Caco-2 (cell line): ENCODE data around the gene PPP1R3F. TPM values are rescaled to one million over a fixed set of nuclear protein-coding genes. Genes with fewer than 3 reads are reported as not detected.

Experiments used
- BruUV-seq: library from RNA; stranded (reverse); fragments of 400-500 nt; replicated peaks from 2 replicates; lab custom pipeline; 2021; lab: Mats Ljungman, UMichigan
- CTCF ChIA-PET: fragments of 300-600 bp; sonication (Branson Sonifier 250); formaldehyde crosslinking; loops from one replicate; lab custom pipeline; 2022; ENCODE audit warnings: antibody characterized with exemption; lab: Charles Lee
- POLR2A ChIA-PET: fragments of 300-600 bp; sonication (Branson Sonifier 250); formaldehyde crosslinking; loops from one replicate; lab custom pipeline; 2022; ENCODE audit warnings: antibody characterized with exemption; lab: Charles Lee
- DNase-seq, 2 experiments: peaks; one replicate each; pipeline versions ENCODE4 v3.0.0 to v3.0.0-alpha.2; 2020 to 2022
- H3K27me3 ChIP-seq: replicated peaks from 2 replicates; pipeline ENCODE4 v1.6.0; 2011; ENCODE audit warnings: low read length; ENCODE audit not compliant: control insufficient read depth, insufficient read depth
- H3K36me3 ChIP-seq: 2 replicates; pipeline ENCODE4 v1.5.1; 2011; ENCODE audit warnings: low read length; ENCODE audit not compliant: control insufficient read depth, insufficient read depth
- H3K4me1 ChIP-seq: fragments of 250-450 bp; sonication (Bioruptor Pico); 2 replicates; pipeline ENCODE4 v1.5.1; 2020; ENCODE audit warnings: mild to moderate bottlenecking
- H3K4me3 ChIP-seq: 2 replicates; pipeline ENCODE4 v1.5.1; 2011; ENCODE audit warnings: low read depth, mild to moderate bottlenecking, control low read depth, low read length
- H3K9me3 ChIP-seq: fragments of 250-450 bp; sonication (Bioruptor Pico); 2 replicates; pipeline ENCODE4 v1.5.1; 2020; ENCODE audit warnings: mild to moderate bottlenecking, moderate library complexity
- H3K27ac Mint-ChIP-seq: one replicate; pipeline ENCODE4 v1.8.0; 2022; ENCODE audit warnings: mixed read lengths; ENCODE audit not compliant: unreplicated experiment
- H3K27me3 Mint-ChIP-seq: one replicate; pipeline ENCODE4 v1.8.0; 2022; ENCODE audit warnings: mixed read lengths; ENCODE audit not compliant: insufficient read depth, unreplicated experiment
- H3K36me3 Mint-ChIP-seq: one replicate; pipeline ENCODE4 v1.8.0; 2022; ENCODE audit warnings: mild to moderate bottlenecking, mixed read lengths; ENCODE audit not compliant: insufficient read depth, unreplicated experiment
- H3K4me1 Mint-ChIP-seq: one replicate; pipeline ENCODE4 v1.8.0; 2022; ENCODE audit warnings: low read depth, mixed read lengths; ENCODE audit not compliant: unreplicated experiment
- H3K4me3 Mint-ChIP-seq: one replicate; pipeline ENCODE4 v1.8.0; 2022; ENCODE audit warnings: mild to moderate bottlenecking, moderate library complexity, mixed read lengths; ENCODE audit not compliant: unreplicated experiment
- H3K9me3 Mint-ChIP-seq: one replicate; pipeline ENCODE4 v1.8.0; 2022; ENCODE audit warnings: mixed read lengths; ENCODE audit not compliant: unreplicated experiment
- intact Hi-C: fragments of 100-400 bp; cut with micrococcal nuclease; formaldehyde crosslinking; loops from one replicate; pipeline ENCODE4 v1.10.0; 2022; ENCODE audit not compliant: unreplicated experiment
- total RNA-seq: library from RNA; stranded (reverse); gene quantifications from 2 replicates; pipeline ENCODE4 v1.2.3, GENCODE V29; 2022
- TF ChIP-seq, protein P1 (sequence below), 2 experiments: fragments of 200-600 bp in 1 of 2; IDR thresholded peaks; 1 replicate in 1 of 2; 2 replicates in 1 of 2; pipeline versions ENCODE4 v1.5.1 to v1.8.0; 2011 to 2022; ENCODE audit warnings: antibody characterized with exemption in 1 of 2, control low read depth in 1 of 2, inconsistent platforms in 1 of 2, low read depth in 1 of 2, low read length in 1 of 2, mild to moderate bottlenecking in 1 of 2, moderate library complexity in 1 of 2; ENCODE audit not compliant: insufficient read depth in 1 of 2, severe bottlenecking in 1 of 2, unreplicated experiment in 1 of 2

Gene PPP1R3F
- total RNA-seq, 1 experiment from 2014 or later: 3.9 TPM

DNA sequence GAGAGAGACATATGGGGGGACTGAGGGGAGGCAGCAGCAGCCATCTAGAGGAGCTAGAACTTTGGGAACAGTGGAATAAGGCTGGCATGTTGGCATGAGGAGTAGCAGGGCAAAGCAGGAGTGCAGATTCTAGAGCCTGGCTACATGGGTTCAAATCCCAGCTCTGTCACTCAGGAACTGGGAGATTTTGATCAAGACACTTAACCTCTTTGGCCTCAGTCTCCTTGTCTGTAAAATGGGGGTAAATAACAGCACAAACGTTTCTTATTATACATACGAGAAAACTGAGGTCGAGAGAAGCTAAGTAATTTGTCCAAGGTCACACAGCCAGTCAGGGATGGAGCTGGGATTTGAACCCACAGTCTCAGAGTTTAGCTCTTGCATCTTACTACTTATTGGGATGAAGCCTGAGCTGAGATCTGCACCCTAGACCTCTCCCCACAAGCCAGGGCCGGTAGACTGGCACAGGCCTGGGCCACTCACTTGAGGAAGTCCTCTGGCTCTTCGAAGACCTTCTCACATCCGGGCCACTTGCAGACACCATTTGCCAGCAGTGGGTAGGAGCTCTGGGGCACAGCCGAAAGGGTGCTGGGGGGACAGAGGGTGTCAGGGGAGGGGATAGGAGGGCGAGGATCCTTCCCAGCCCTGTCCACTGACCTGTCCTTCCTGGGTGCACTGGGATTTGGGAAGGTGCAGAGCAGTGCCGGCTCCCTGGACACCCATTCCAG lies 13.2 kb upstream of the PPP1R3F start:
- Mint-ChIP-seq H3K27me3 (no peaks in the 10 kb centered on the region), H3K9me3 (no peaks in the 10 kb centered on the region), H3K27ac (peak overlapping the region; percentile 64), H3K4me3 (no peak overlapping the region), H3K4me1 (no peaks in the 10 kb centered on the region), H3K36me3 (peaks cover 6% of the 10 kb centered on the region)
- no peak for DNase-seq
- no TSS peak for BruUV-seq
- H3K9me3 ChIP-seq: no peaks in the 10 kb centered on the region
- TF ChIP-seq, protein P1, sequence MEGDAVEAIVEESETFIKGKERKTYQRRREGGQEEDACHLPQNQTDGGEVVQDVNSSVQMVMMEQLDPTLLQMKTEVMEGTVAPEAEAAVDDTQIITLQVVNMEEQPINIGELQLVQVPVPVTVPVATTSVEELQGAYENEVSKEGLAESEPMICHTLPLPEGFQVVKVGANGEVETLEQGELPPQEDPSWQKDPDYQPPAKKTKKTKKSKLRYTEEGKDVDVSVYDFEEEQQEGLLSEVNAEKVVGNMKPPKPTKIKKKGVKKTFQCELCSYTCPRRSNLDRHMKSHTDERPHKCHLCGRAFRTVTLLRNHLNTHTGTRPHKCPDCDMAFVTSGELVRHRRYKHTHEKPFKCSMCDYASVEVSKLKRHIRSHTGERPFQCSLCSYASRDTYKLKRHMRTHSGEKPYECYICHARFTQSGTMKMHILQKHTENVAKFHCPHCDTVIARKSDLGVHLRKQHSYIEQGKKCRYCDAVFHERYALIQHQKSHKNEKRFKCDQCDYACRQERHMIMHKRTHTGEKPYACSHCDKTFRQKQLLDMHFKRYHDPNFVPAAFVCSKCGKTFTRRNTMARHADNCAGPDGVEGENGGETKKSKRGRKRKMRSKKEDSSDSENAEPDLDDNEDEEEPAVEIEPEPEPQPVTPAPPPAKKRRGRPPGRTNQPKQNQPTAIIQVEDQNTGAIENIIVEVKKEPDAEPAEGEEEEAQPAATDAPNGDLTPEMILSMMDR (IDR thresholded peaks at IDR 0.05; ENCODE audit: insufficient read depth in 1 of 2, low read depth in 1 of 2, low read length in 1 of 2, severe bottlenecking in 1 of 2, unreplicated experiment in 1 of 2): no peak
- ChIA-PET POLR2A (interaction anchor here (0.6 kb wide), 2 partner anchors 13 to 66 kb away, joined by 3 to 4 read pairs; no protein-coding TSS in a partner anchor), CTCF (no interaction called here)
- no peaks in the 10 kb centered on the region for H3K36me3 ChIP-seq
- intact Hi-C loops: no loop called here
- H3K4me3 ChIP-seq: no peak overlapping the region
- H3K27me3 ChIP-seq: no peaks in the 10 kb centered on the region
- no peaks in the 10 kb centered on the region for H3K4me1 ChIP-seq

DNA sequence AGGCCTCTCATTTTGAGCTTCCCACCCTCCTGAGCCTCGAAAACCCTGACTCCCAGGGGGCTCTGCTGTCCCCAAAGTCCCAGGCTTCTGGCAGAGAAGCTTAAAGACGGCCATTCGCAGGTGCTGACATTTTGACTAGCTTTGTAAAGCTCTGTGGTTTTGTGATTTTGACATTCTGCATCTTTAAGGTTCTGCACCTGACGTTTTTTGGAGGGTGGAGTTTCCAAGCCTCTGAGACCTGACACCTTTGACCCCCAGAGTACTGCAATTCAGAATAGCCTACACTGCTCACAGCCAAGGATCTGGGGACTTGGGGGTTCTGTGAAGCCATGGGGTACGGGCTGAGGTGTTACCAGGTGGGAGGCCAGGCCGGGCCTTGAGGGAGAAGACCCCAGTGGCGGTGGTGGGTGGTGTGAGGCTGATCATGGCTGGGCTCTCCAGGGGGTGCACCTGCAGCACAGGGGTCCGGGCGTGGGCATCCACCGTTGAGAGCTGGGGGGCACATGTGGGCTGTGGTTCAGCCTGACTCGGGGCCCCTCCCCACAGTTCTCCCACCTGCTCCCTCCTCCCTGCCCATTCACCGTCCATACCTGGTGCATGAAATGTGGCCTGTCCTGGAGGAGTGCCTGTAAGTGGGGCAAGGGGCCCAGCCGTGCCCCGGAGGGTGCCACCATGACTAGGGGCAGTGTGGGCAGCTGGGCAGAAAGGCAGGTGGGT lies 12.4 kb upstream of the PPP1R3F start:
- H3K9me3 ChIP-seq: no peaks in the 10 kb centered on the region
- H3K9me3 Mint-ChIP-seq: no peaks in the 10 kb centered on the region
- no peaks in the 10 kb centered on the region for H3K4me1 ChIP-seq
- no peak overlapping the region for H3K4me3 Mint-ChIP-seq
- no peaks in the 10 kb centered on the region for H3K27me3 ChIP-seq
- H3K4me1 Mint-ChIP-seq: no peaks in the 10 kb centered on the region
- no peak overlapping the region for H3K27ac Mint-ChIP-seq
- no peaks in the 10 kb centered on the region for H3K27me3 Mint-ChIP-seq
- no peak for DNase-seq
- intact Hi-C loops: no loop called here
- ChIA-PET CTCF (no interaction called here), POLR2A (interaction anchor here (0.6 kb wide), 2 partner anchors 12 to 66 kb away, joined by 3 to 4 read pairs; no protein-coding TSS in a partner anchor)
- no peaks in the 10 kb centered on the region for H3K36me3 Mint-ChIP-seq
- H3K4me3 ChIP-seq: no peak overlapping the region
- no peaks in the 10 kb centered on the region for H3K36me3 ChIP-seq
- TF ChIP-seq, protein P1 (IDR thresholded peaks at IDR 0.05; ENCODE audit: insufficient read depth in 1 of 2, low read depth in 1 of 2, low read length in 1 of 2, severe bottlenecking in 1 of 2, unreplicated experiment in 1 of 2): no peak
- no TSS peak for BruUV-seq

DNA sequence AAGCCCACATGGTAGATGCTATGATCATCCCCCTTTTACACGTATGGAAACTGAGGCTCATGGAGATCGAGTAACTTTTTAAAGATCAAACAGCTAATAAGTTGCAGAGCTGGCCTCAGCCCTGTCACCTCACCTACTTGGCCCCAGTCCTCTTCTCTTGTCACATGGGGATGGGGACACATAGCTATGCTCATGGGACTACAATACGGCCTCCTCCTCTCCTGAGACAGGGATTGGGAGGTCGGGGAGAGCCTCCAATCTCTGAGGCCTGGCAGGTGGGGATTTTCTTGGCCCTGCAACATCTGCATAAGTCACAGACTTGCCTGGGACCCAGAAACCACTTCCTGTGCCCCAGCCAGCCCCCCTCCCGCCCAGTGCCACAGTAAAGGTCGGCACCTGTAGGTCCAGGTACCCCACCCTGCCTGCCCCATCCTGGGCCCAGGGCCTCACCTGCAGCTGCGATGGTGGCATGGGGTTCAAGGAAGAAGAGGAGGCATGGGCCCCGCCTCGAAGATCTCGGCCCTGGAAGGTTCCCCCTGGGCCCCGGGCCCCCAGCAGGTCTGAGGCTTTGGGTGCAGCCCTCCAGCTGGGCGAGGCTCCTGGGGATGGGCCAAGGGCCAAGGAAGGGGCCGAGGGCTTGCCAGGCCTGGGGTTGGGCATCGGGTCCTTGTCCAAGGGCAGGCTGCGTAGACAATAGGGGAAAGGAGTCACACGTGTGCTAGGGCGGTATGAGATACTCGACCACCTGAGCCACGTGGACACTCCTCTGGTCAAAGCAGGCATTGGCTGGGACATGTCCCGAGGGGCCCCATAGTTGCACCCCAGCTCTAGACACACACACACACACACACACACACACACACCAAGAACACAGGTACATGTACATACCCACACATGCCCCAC lies 11.5 kb upstream of the PPP1R3F start:
- no peak overlapping the region for H3K27ac Mint-ChIP-seq
- no peak overlapping the region for H3K4me3 Mint-ChIP-seq
- no peaks in the 10 kb centered on the region for H3K4me1 ChIP-seq
- H3K27me3 ChIP-seq: no peaks in the 10 kb centered on the region
- no peaks in the 10 kb centered on the region for H3K4me1 Mint-ChIP-seq
- BruUV-seq: no TSS peak
- ChIA-PET CTCF (no interaction called here), POLR2A (no interaction called here)
- H3K36me3 Mint-ChIP-seq: no peaks in the 10 kb centered on the region
- TF ChIP-seq, protein P1 (IDR thresholded peaks at IDR 0.05; ENCODE audit: insufficient read depth in 1 of 2, low read depth in 1 of 2, low read length in 1 of 2, severe bottlenecking in 1 of 2, unreplicated experiment in 1 of 2): no peak
- no peak overlapping the region for H3K4me3 ChIP-seq
- no peaks in the 10 kb centered on the region for H3K9me3 ChIP-seq
- no peaks in the 10 kb centered on the region for H3K36me3 ChIP-seq
- no peak for DNase-seq
- intact Hi-C loops: no loop called here
- no peaks in the 10 kb centered on the region for H3K9me3 Mint-ChIP-seq
- no peaks in the 10 kb centered on the region for H3K27me3 Mint-ChIP-seq
